Keratinocyte (primary cell): ENCODE data around the gene SLC4A1AP.

Experiments used
- CTCF ChIP-seq, 3 experiments: IDR thresholded peaks in 1 of 3; conservative IDR thresholded peaks in 1 of 3; optimal IDR thresholded peaks in 1 of 3; 2 replicates in 2 of 3; 3 replicates in 1 of 3; pipeline versions ENCODE3 to v1.5.1; 2011; ENCODE audit warnings: low read length in 3 of 3, mild to moderate bottlenecking in 3 of 3, moderate library complexity in 2 of 3, control low read depth in 1 of 3, inconsistent platforms in 1 of 3; ENCODE audit not compliant: insufficient read depth in 2 of 3; ENCODE audit errors: extremely low read depth in 1 of 3
- EZH2 ChIP-seq: IDR thresholded peaks from one replicate; pipeline ENCODE4 v1.6.1; 2012; ENCODE audit warnings: inconsistent platforms, mild to moderate bottlenecking, low read length, moderate library complexity

- no peak for TF ChIP-seq CTCF (optimal IDR thresholded peaks at IDR 0.05 in 1 of 3, IDR thresholded peaks at IDR 0.05 in 1 of 3, conservative IDR thresholded peaks at IDR 0.05 in 1 of 3; ENCODE audit: extremely low read depth in 1 of 3, insufficient read depth in 2 of 3, low read length in 3 of 3)
- TF ChIP-seq EZH2 = no peak
Observed at GRCh38 chr2:27613985-27614384, 49.7 kb upstream of the SLC4A1AP start.
